Erythroblast (primary cell): ENCODE results near the gene CDK14.

Source experiments
- GATA1 ChIP-seq: IDR thresholded peaks from 2 replicates; pipeline ENCODE4 v1.6.1; 2011; ENCODE audit warnings: low read depth, mild to moderate bottlenecking, control low read depth, low read length, moderate library complexity
- POLR2A ChIP-seq: IDR thresholded peaks from 2 replicates; pipeline ENCODE4 v1.6.1; 2011; ENCODE audit warnings: mild to moderate bottlenecking, low read length

- TF ChIP-seq POLR2A (no peak), GATA1 (no peak)
Observed at GRCh38 chr7:90842430-90842788, 246.3 kb downstream of the CDK14 start.
